Activated CD8-positive, alpha-beta memory T cell treated with anti-CD3 and anti-CD28 coated beads, Interleukin-2, amount 50 U/mL, for 1 hour (primary cell): Measurements from ENCODE around the gene EML1.

Source experiments
- DNase-seq: peaks from one replicate; pipeline ENCODE4 v3.0.0-alpha.2; 2020; ENCODE audit errors: extremely low read depth

The EML1 gene

GRCh38 chr14:99779751-99780150 lies 13.5 kb upstream of the EML1 start:
- DNase-seq, result no peak

DNA sequence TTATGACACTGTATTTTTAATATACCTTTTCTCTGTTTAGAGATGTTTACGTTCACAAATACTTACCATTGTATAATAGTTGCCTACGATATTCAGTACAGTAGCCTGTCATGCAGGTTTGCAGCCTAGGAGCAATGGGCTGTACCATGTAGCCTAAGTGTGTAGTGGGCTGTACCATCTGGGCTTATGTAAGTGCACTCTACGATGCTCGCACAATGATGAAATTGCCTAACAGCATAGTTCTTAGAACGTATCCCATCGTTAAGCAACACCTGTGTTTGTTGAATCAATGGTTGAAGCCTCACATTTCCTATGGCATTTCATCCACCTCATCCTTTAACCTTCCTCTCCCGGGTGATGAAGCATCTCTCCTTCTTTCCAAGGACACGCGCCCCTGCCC lies 12.5 kb upstream of the EML1 start:
- DNase-seq, result no peak

- DNase-seq, result no peak
These were observed 12.1 kb upstream of the EML1 start for GRCh38 chr14:99781091-99781490.

DNA sequence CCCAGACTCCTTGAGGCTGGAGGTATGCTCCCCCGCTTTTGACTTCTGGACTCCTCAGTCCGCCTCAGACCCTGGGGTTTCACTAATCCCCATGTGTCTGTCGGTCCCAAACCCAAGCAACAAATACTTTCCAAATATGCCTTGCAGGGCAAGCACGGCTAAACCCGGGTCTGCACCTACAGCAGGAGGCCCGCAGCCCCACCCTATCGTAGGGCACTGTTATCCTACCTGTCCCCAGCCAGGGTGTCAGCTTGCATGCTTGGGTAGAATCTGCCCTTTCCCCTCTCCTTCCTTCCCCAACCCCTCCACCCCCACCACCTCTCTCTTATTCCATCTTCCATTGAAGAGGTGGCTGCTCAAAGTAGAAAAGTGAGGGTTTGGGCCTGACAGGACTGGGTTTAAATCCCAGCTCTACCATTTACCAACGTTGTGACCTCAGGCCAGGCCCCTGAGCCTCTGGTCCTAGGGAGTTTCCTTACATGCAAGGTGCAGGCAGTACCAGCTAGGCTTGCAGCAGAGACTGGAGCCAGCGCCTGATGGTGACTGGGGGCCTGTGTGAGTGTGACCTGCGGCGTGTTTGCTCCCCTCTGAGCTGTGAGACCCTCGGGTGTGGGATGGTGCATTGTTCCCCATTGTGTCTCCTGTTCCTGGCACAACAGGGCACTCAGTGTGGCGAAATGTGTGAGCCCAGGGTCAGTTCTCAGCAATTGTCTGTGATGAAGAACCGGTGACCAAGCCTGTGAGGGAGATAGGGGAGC lies 11.2 kb upstream of the EML1 start:
- no peak for DNase-seq

DNA sequence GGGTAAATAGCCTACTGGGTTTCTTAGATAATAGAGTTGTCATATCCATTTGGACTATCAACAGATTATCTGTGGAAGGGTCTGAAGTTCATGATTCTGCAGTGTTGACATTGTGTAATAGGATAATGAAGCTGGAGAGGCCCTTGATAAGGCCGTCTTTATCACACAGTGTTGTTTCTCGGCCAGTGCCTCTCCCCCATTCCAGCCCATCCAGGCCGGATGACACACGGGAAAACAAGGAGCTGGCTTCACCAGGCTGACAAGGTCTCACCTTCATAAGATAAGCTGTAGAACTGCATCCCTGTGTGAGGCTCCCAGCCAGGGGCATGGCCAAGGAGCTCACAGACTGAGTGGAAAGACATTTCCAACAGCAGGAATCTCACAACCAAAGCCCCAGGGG lies 8.7 kb upstream of the EML1 start:
- no peak for DNase-seq

- no peak for DNase-seq
These were observed 7.8 kb upstream of the EML1 start for GRCh38 chr14:99785426-99785825.

GRCh38 chr14:99786511-99786989 lies 6.7 kb upstream of the EML1 start:
- DNase-seq, result no peak

GRCh38 chr14:99788713-99789112 lies 4.5 kb upstream of the EML1 start:
- no peak for DNase-seq

GRCh38 chr14:99789581-99789980 lies 3.6 kb upstream of the EML1 start:
- no peak for DNase-seq

DNA sequence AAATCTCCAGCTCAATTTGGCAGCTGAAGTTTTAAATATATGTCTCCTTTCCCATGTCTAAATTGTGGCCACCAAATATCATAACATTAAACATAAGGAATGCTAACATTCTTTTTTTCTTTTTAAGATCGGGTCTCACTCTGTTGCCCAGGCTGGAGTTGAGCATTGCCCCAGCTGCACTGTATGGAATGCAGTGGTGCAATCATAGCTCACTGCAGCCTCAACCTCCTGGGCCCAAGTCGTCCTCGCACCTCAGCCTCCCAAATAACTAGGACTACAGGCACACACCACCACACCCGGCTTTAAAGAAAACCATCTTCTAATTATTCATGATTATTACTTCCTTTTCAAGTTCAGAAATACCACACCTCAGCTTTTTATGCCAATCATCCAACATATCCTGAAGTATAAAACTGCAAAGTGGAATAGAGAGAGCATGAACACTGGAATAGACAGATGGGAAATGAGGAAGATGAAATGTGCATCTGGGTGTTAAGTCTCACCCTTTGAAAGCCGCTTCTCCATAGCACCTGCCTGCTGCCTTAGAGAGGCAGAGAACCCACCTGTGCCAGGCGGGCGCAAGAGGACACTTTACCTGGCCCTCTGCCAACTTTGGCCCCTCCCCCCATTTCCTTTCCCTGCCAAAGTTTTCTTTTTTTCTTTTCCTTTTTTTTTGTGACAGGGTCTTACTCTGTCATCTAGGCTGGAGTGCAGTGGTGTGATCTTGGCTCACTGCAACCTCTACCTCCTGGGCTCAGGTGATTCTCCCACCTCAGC lies 2.8 kb upstream of the EML1 start:
- DNase-seq, result no peak

DNA sequence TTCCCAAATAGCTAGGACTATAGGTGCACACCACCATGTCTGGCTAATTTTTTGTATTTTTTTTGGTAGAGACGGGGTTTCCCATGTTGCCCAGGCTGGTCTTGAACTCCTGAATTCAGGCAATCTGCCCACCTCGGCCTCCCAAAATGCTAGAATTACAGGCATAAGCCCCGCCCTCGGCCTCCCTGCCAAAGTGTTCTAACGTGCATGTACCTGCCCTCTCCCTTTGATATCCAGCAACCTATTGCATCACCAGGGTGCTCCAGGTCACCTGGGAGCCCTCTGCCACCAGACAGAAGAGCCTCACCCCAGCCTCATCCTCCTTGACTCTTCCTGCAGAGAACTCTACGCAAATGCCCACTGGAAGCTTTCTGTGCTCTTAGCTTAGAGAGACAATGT lies 2.2 kb upstream of the EML1 start:
- no peak for DNase-seq

DNA sequence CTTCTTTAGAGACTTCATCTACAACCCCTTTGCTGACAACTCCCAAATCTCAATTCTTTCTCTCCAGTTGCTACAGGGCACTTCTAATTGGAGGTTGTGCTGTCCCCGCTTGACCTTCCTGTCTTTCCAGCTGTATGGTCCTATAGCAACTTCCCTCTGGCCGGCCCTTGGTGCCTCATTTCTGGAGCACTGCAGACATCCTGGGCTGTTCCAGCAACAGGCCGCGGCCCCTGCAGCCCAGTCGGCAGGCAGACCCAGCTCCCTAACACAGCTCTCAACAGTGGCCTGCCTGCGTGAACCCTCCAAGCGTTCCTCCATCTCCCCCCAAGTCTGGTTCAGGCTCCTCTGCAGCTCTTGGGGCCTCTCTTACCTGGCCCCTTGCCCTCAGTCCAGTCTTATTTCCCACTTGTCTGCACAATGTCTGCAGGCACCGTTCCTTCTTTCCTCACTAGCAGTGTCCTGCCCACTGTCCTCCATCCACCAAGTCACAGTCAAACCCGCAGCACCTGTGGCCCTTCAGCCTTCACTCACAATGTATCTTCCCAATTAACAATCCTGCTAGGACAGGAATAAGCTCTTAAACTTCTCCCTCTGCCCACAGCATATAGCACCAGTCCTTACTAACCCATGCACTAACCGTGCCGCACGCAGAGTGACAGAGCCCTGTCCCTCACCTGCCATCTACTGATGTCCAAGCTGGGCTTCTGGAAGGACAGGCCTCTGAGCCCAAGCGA lies 1.6 kb upstream of the EML1 start:
- DNase-seq, result no peak

DNA sequence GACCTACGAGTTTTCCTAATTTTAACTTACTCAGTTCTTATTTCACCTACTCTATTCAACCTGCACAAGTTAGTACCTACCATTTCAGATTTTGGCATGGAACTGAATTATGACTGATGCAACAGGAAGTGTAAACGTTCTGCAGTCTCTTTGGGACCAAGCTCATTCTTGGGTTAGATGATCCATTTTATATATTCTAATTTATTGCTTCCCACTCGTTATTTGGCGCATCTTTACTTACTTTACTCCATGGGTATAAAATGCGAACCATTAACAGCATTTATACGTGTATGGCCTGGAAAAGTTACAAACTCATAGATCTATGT lies 1.0 kb upstream of the EML1 start:
- DNase-seq, result no peak

DNA sequence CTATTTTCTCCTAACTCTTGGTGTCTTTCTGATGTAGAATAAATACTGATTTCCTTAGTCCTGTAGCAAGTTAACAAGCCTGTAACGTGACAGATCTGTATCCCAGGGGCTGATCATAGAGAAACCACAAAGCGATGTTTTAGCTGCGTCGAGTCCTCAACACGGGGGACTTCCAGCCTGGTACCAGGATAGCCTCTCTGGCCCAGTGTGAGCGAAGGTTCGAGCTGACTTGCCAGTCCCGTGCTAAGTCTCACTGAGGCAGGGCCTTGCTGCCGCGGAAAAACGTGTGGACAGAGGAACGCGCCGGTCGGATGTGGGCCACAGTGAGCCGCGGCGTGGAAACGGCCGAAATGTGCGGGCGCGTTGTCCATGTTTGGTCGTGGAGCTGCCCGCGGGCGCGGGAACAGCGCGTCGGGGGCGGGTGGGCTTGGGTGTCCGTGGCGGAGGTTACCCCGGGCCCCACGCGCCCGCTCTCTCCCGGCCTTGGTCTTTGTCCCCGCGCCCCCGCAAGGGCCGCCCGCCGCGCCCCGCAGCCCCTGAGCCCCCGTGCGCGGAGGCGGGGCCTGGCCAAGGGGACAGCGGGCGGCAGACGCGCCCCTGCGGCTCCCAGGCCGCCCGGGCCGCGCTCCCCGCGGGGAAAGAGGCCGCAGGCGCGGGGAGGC lies 531 bp upstream of the EML1 start:
- DNase-seq, result no peak

DNA sequence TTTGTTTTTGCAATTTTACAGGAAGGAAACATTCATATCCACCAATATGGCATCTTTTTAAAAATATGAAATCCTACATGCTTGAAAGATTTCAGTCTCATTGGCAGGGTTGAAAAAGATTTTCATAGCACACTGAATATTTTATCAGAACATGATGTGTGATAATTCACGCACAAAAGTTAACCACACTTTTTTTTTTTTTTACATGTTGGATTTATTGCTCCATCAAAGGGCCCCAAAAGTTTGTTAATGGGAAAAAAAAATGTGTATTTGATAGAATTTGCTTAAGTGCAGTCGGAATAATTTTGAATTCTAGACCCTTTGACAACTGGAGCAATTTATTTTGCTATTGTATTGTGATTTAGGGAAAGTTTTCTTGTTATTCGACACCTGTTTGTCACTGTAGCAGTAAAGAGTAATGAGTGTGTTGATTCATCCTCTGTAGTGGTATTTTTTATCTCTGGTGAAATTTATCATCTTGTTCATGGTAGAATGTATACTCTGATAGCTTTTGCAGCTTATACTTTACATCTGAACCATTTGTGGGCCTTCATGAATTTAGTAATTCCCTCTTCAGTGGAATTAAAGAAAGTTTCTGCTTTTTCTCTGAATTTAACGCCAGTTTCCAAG lies 1.1 kb downstream of the EML1 start:
- no peak for DNase-seq

- DNase-seq, result no peak
These were observed 1.8 kb downstream of the EML1 start for GRCh38 chr14:99795046-99795445.

GRCh38 chr14:99797231-99797630 lies 4.0 kb downstream of the EML1 start:
- DNase-seq, result no peak

- DNase-seq, result no peak
These were observed 7.6 kb downstream of the EML1 start for GRCh38 chr14:99800781-99801180.

DNA sequence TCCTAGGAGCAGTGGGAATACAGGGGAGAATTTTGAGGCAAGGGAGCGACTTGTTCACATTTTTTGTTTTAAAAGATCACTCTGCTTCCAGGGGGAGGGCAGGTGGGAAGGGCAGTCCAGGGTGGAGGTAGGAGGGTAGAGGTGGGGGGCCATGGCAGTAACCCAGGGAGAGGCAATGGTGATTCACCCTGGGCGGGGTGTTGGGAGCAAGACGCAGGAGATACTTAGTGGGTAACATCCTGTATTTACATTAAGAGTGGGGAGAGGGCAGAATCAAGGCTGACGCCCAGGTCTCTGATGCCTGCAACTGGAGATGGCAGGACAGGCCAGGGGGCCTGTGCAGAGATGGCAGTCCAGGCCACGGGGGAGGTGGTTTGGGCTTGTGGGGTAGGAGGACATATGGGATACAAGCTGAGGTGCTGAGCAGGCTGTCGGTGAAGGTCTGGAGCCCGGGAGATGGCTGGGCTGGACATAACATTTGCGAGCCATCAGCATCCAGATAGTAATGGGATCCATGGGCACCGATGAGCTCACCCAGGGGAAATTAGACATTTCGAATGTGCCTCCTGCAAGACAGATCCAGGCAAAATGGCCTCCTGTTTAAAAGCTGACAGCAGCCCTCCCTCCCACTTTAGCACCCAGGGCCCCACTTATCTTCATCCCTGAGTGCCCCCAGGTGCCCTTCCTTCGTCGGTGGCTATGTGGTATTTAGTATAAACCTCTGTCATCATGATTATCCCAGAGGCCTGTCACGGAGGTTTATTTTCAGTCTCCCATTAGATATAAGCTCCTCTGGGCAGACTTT lies 9.3 kb downstream of the EML1 start:
- DNase-seq, result no peak

DNA sequence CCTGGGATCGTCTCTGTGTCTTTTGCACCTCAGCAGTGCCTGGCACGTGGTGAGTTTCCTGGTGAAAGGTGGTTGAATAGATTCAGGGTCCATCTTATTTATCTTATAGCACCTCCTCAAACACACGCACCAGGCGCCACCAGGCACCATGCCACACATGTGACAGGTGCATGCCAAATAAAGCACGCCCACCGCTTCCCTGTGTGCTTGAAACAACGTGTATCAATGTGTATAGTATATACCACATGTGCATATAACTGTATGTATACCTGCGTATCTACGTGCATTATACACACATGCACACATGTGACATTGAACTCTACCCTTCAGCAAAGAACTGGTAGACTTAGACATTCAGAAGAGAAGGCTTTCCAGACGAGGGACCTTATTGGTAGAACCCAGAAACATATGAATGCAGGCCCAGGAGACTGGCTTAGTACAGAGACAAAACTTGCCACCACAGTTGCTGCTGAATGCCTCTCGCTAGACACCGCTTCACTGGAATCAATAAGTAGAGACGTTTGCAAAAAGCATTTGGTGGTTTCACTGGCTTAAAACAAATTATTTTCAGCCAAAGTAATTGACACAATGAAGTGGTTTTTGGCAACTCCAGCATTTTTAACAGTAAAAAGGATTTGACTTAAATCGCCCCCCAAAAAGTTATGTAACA lies 10.0 kb downstream of the EML1 start:
- no peak for DNase-seq
